Activated T-cell treated with anti-CD3 and anti-CD28 coated beads, Interleukin-2, amount 50 U/mL, for 48 hours (primary cell): ENCODE measurements around the gene C6orf47.

Source experiments
- DNase-seq, 2 experiments: peaks; one replicate each; pipeline ENCODE4 v3.0.0-alpha.2; 2020

The C6orf47 gene

DNA sequence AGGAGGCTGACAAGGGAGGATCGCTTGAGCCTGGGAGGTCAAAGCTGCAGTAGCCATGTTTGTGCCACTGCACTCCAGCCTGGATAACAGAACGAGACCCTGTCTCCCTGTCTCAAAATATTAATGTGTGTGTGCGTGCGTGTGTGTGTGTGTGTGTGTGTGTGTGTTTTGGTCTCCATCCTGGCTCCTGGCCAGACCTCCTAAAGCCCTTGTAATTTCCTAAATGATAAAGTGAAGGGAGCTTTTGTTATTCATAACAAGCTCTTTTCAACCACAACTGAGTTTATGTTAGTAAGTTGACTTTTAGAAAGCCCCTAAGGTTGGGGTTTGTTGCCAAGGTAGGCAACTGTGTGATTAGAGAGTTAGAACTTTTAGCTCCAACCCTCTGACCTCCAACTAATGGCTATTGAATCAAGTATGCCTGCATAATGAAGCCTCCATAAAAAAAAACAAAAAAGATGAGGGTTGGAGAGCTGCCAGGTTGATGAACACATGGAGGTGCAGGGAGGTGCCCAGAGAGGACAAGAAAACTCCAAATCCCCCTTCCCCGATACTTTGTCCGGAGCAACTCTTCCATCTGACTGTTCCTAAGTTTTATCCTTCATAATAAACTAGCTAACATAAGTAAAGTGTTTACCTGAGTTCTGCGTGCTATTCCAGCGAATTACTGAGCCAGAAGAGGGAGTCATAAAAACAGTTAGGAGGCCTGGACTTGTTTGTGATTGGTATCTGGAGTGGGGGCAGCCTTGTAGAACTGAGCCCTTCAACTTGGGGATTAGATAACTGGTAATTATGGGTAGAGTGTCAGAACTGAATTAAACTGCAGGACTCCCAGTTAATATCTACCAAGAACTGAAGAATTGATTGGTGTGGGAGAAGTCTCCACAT, 50.8 kb downstream of the C6orf47 start:
- no peak for DNase-seq
